Esophagus muscularis mucosa (tissue), 4 donors: Measurements from ENCODE around the gene TMEM258. TPM values are rescaled to one million over a fixed set of nuclear protein-coding genes. Genes with fewer than 3 reads are reported as not detected.
A peak's percentile ranks its signal among the peaks of the same experiment; 100 is the strongest.

Experiments
- DNase-seq: peaks from one replicate; pipeline ENCODE4 v3.0.0-alpha.2; 2017; ENCODE audit errors: extremely low spot score
- H3K27ac ChIP-seq, 4 donors: fragments of 200-600 bp; sonication (generic); replicated peaks in 1 of 4; 1 replicate in 3 of 4; 2 replicates in 1 of 4; pipeline ENCODE4 v1.5.1; 2016 to 2019; ENCODE audit warnings: mild to moderate bottlenecking in 1 of 4
- H3K27me3 ChIP-seq, 4 donors: fragments of 200-600 bp; sonication (generic); one replicate each; pipeline versions ENCODE4 v1.5.1 to v1.6.0; 2016 to 2019
- H3K36me3 ChIP-seq, 4 donors: fragments of 200-600 bp; sonication (generic); one replicate each; pipeline ENCODE4 v1.5.1; 2016 to 2019
- H3K4me1 ChIP-seq, 4 donors: fragments of 200-600 bp; sonication (generic); one replicate each; pipeline ENCODE4 v1.5.1; 2016 to 2019
- H3K4me3 ChIP-seq, 4 donors: fragments of 200-600 bp; sonication (generic); 1 replicate in 2 of 4; 2 replicates in 2 of 4; pipeline ENCODE4 v1.5.1; 2016 to 2019; ENCODE audit warnings: mild to moderate bottlenecking in 4 of 4, moderate library complexity in 1 of 4
- H3K9me3 ChIP-seq, 4 donors: fragments of 200-600 bp; sonication (generic); 1 replicate in 3 of 4; 2 replicates in 1 of 4; pipeline ENCODE4 v1.5.1; 2016 to 2019
- CTCF ChIP-seq, 3 experiments: fragments of 200-600 bp in 2 of 3; fragments of 450-650 bp in 1 of 3; sonication (generic) in 2 of 3; IDR thresholded peaks; one replicate each; pipeline ENCODE4 v1.5.1; 2017 to 2019; ENCODE audit warnings: antibody characterized with exemption in 3 of 3, mild to moderate bottlenecking in 2 of 3, moderate library complexity in 1 of 3
- EP300 ChIP-seq: sonication (generic); formaldehyde crosslinking; IDR thresholded peaks from one replicate; pipeline ENCODE4 v1.6.1; 2017; ENCODE audit warnings: antibody characterized with exemption
- POLR2A ChIP-seq: fragments of 450-650 bp; IDR thresholded peaks from one replicate; pipeline ENCODE4 v1.6.1; 2017; ENCODE audit warnings: antibody characterized with exemption, moderate library complexity, mild to moderate bottlenecking, low read depth
- POLR2AphosphoS5 ChIP-seq, 2 donors: sonication (generic); formaldehyde crosslinking; IDR thresholded peaks; one replicate each; pipeline ENCODE4 v1.6.1; 2017; ENCODE audit warnings: antibody characterized with exemption in 2 of 2
- WGBS: methylation state at CpG from one replicate; pipeline ENCODE4 v1.1.5; 2018; 5-methylcytosine and 5-hydroxymethylcytosine counted together
- intact Hi-C: fragments of 100-400 bp; cut with DNase I; formaldehyde crosslinking; loops from one replicate; pipeline ENCODE4 v1.15.1; 2023
- total RNA-seq, 4 donors: library from RNA; depleted of rRNA; stranded (reverse); fragments of >200 nt; gene quantifications; one replicate each; pipeline versions ENCODE4 v1.1.0 to v1.2.1, GENCODE V29; 2016

Gene TMEM258
- total RNA-seq, 4 donors from 2014 or later: 34.5 to 48.2 (median 43.8) TPM

GRCh38 chr11:61815790-61816735 is 23.7 kb upstream of the TMEM258 start:
- H3K4me3 ChIP-seq: peak overlapping the region; percentile 71 to 88 (median 74)
- H3K27me3 ChIP-seq: peaks cover 0 to 13% (median 0%) of the 10 kb centered on the region in 4 donors
- DNase-seq: no peak
- H3K4me1 ChIP-seq: peaks cover 11 to 29% (median 22%) of the 10 kb centered on the region in 4 donors
- WGBS: 0% methylated on average over 42 of the region's 69 CpGs
- H3K27ac ChIP-seq: peak overlapping the region; percentile 95 to 99 (median 97)
- H3K9me3 ChIP-seq: no peaks in the 10 kb centered on the region
- H3K36me3 ChIP-seq: peaks cover 8 to 24% (median 17%) of the 10 kb centered on the region in 4 donors
- intact Hi-C loops: no loop called here
- TF ChIP-seq CTCF (IDR thresholded peaks at IDR 0.05): no peak

GRCh38 chr11:61814958-61815789 is 22.8 kb upstream of the TMEM258 start:
- intact Hi-C loops: no loop called here
- DNase-seq: peak; percentile 97
- H3K4me1 ChIP-seq: peaks cover 11 to 29% (median 22%) of the 10 kb centered on the region in 4 donors
- peak overlapping the region; percentile 71 to 88 (median 74) for H3K4me3 ChIP-seq
- peak overlapping the region; percentile 95 to 99 (median 97) for H3K27ac ChIP-seq
- H3K9me3 ChIP-seq: no peaks in the 10 kb centered on the region
- H3K27me3 ChIP-seq: peaks cover 0 to 13% (median 0%) of the 10 kb centered on the region in 4 donors
- peak in 1 of 3 experiments; percentile 9 for TF ChIP-seq CTCF (IDR thresholded peaks at IDR 0.05)
- TF ChIP-seq POLR2AphosphoS5 (IDR thresholded peaks at IDR 0.05): peak; percentile 98 to 100
- TF ChIP-seq EP300: no peak
- peak; percentile 92 for TF ChIP-seq POLR2A
- WGBS: 1% methylated on average over 27 of the region's 66 CpGs
- H3K36me3 ChIP-seq: peaks cover 16 to 32% (median 26%) of the 10 kb centered on the region in 4 donors

DNA sequence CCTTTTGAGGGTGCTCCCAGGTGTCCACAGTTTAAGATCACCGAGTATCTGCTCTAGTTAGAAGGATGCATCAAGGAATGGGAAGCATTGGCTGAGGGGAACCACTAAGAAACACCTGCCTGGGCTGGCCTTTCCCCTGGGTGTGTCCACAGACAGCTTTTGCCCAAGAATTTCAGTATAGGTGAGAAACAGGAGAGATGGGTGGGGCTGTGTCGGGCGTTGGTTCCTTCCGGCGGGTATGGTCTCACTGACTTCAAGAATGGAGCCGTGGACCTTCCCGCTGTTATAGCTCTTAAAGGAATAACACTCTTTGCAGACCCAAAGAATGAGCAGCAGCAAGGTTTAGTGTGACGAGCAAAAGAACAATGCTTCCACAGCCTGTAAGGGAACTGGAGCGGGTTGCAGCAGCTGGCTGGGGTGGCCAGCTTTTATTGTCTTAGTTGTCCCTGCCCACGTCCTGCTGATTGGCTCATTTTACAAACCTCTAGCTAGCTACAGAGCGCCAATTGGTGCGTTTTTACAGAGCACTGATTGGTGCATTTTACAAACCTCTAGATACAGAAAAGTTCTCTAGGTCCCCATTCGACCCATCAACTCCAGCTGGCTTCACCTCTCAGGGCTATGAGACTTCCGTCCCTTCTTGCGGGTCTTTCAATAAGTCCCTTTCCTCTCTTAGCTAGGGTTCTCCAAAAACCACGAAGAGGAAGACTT is 22.0 kb upstream of the TMEM258 start:
- 77% methylated on average over 16 of the region's 16 CpGs for WGBS
- intact Hi-C loops: no loop called here

More for the DNA sequence above, 22.0 kb upstream of the TMEM258 start:
- peaks cover 11 to 29% (median 22%) of the 10 kb centered on the region in 4 donors for H3K4me1 ChIP-seq
- peak overlapping the region; percentile 71 to 88 (median 74) for H3K4me3 ChIP-seq
- no peak for DNase-seq
- peak overlapping the region; percentile 95 to 99 (median 97) for H3K27ac ChIP-seq
- TF ChIP-seq POLR2AphosphoS5 (IDR thresholded peaks at IDR 0.05) (no peak), POLR2A (no peak), EP300 (no peak), CTCF (IDR thresholded peaks at IDR 0.05) (no peak)
- H3K9me3 ChIP-seq: no peaks in the 10 kb centered on the region
- peaks cover 17 to 40% (median 33%) of the 10 kb centered on the region in 4 donors for H3K36me3 ChIP-seq
- peaks cover 0 to 13% (median 0%) of the 10 kb centered on the region in 4 donors for H3K27me3 ChIP-seq
